ENCODE results near the gene PDIA2.
"Not testable (repeated sequence)": the region's sequence is repeated elsewhere in the genome, so short reads cannot be mapped to it uniquely, and the experiment has no call there.

PDIA2 gene

GRCh38 chr16:265002-265529 is 17.9 kb upstream of the PDIA2 start:
- peaks cover 8% of the 10 kb centered on the region; the same call in 1 of the 2 replicates for H3K36me3 ChIP-seq
- DNase-seq: no peak
- no peak overlapping the region for H3K4me3 ChIP-seq (ENCODE audit: low read depth, low read length)
- no peaks in the 10 kb centered on the region for H3K4me1 ChIP-seq
- H3K9me3 ChIP-seq: no peaks in the 10 kb centered on the region
- H3K27me3 ChIP-seq: no peaks in the 10 kb centered on the region
- no peak for TF ChIP-seq CTCF (IDR thresholded peaks at IDR 0.05; ENCODE audit: low read depth, low read length)

- Histone ChIP-seq H3K4me1 (no peaks in the 10 kb centered on the region), H3K9me3 (no peaks in the 10 kb centered on the region), H3K4me3 (ENCODE audit: low read depth, low read length) (no peak overlapping the region), H3K27me3 (no peaks in the 10 kb centered on the region), H3K36me3 (peaks cover 5% of the 10 kb centered on the region; the same call in 1 of the 2 replicates)
- TF ChIP-seq CTCF (IDR thresholded peaks at IDR 0.05; ENCODE audit: low read depth, low read length): no peak
- DNase-seq: no peak
These were observed 17.3 kb upstream of the PDIA2 start for GRCh38 chr16:265711-266110.

GRCh38 chr16:266258-267164 is 16.5 kb upstream of the PDIA2 start:
- peaks cover 5% of the 10 kb centered on the region; the same call in 1 of the 2 replicates for H3K36me3 ChIP-seq
- no peak for TF ChIP-seq CTCF (IDR thresholded peaks at IDR 0.05; ENCODE audit: low read depth, low read length)
- no peaks in the 10 kb centered on the region for H3K4me1 ChIP-seq
- H3K4me3 ChIP-seq (ENCODE audit: low read depth, low read length): no peak overlapping the region
- H3K27me3 ChIP-seq: no peaks in the 10 kb centered on the region
- no peak for DNase-seq
- no peaks in the 10 kb centered on the region for H3K9me3 ChIP-seq

- H3K4me1 ChIP-seq; H3K36me3 ChIP-seq; H3K9me3 ChIP-seq; H3K4me3 ChIP-seq (ENCODE audit: low read depth, low read length); DNase-seq; H3K27me3 ChIP-seq: not testable (repeated sequence)
These were observed 15.4 kb upstream of the PDIA2 start for GRCh38 chr16:267562-267961.

GRCh38 chr16:268141-269053 is 14.6 kb upstream of the PDIA2 start:
- Histone ChIP-seq H3K27me3 (no peaks in the 10 kb centered on the region), H3K4me3 (ENCODE audit: low read depth, low read length) (no peak overlapping the region), H3K9me3 (no peaks in the 10 kb centered on the region), H3K36me3 (peaks cover 2% of the 10 kb centered on the region; the same call in 1 of the 2 replicates), H3K4me1 (no peaks in the 10 kb centered on the region)
- DNase-seq: peak; percentile 16
- TF ChIP-seq CTCF (IDR thresholded peaks at IDR 0.05; ENCODE audit: low read depth, low read length): no peak

- no peak for TF ChIP-seq CTCF (IDR thresholded peaks at IDR 0.05; ENCODE audit: low read depth, low read length)
- Histone ChIP-seq H3K27me3 (no peaks in the 10 kb centered on the region), H3K36me3 (peaks cover 2% of the 10 kb centered on the region; the same call in 1 of the 2 replicates), H3K4me3 (ENCODE audit: low read depth, low read length) (no peak overlapping the region), H3K9me3 (no peaks in the 10 kb centered on the region), H3K4me1 (no peaks in the 10 kb centered on the region)
- DNase-seq: no peak
These were observed 13.7 kb upstream of the PDIA2 start for GRCh38 chr16:269061-269796.
